Measurements from ENCODE around the gene ANG. TPM values are rescaled to one million over a fixed set of nuclear protein-coding genes. Genes with fewer than 3 reads are reported as not detected.

Gene ANG
- total RNA-seq, 1 experiment from 2014 or later, result 3.2 TPM

DNA sequence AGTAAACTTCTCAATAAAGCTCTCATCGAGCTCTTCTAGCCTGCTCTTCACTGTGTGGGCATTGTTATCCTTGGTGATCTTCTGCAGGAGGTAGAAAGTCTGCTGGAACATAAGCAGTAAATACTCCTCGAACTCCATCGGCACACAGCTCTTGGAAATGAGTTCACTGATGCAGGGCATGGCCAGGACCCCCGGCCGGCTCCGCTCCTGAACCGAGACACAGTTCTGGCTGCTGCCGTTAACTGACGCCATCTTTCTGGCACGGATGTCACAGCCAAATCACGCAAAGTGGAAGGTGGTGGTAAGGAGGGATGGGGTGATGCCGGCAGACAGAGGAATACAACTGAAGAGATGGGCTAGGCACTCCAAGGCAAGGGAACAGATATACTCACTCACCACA is 33.5 kb downstream of the ANG start:
- Histone ChIP-seq H2AFZ (ENCODE audit: low read length) (no peak overlapping the region), H4K5ac (ENCODE audit: insufficient read length, low read depth, low read length) (no peak overlapping the region), H4K8ac (replicated peaks; ENCODE audit: insufficient read length, low read depth, low read length) (no peak overlapping the region), H2BK12ac (ENCODE audit: insufficient read length, low read depth, low read length) (no peak overlapping the region), H3K79me2 (ENCODE audit: insufficient read depth, low read length) (no peaks in the 10 kb centered on the region), H3K9me3 (ENCODE audit: control insufficient read depth, low read depth, low read length) (no peaks in the 10 kb centered on the region), H2BK5ac (ENCODE audit: insufficient read length, low read length) (no peak overlapping the region), H2BK15ac (ENCODE audit: low read depth, low read length) (no peak overlapping the region), H3K27me3 (ENCODE audit: insufficient read depth, low read length) (no peaks in the 10 kb centered on the region), H3K23ac (ENCODE audit: insufficient read length, low read depth, low read length) (no peak overlapping the region), H2BK20ac (ENCODE audit: low read depth, low read length, poor library complexity, severe bottlenecking) (no peak overlapping the region), H2AK5ac (ENCODE audit: insufficient read length, low read length) (no peak overlapping the region), H3K14ac (ENCODE audit: insufficient read depth, low read length) (no peak overlapping the region), H3K4me1 (ENCODE audit: insufficient read depth, low read length) (no peaks in the 10 kb centered on the region), H3K4me2 (ENCODE audit: insufficient read depth, insufficient read length, low read length) (no peak overlapping the region), H3K56ac (ENCODE audit: insufficient read length, low read depth, low read length) (no peak overlapping the region), H3K9ac (ENCODE audit: extremely low read depth, insufficient read length, low read length) (no peak overlapping the region), H3K4ac (ENCODE audit: low read depth, low read length) (no peak overlapping the region), H3K27ac (ENCODE audit: insufficient read length, low read depth, low read length) (no peak overlapping the region), H3K18ac (ENCODE audit: insufficient read length, low read depth, low read length) (no peak overlapping the region), H3K23me2 (ENCODE audit: insufficient read length, low read depth, low read length, poor library complexity, severe bottlenecking) (no peaks in the 10 kb centered on the region), H2BK120ac (ENCODE audit: low read depth, low read length, poor library complexity, severe bottlenecking) (no peak overlapping the region), H3T11ph (ENCODE audit: low read length) (no peak overlapping the region), H4K20me1 (ENCODE audit: control insufficient read depth, insufficient read depth, insufficient read length) (no peaks in the 10 kb centered on the region), H4K91ac (ENCODE audit: insufficient read length, low read depth, low read length) (no peak overlapping the region), H3K79me1 (ENCODE audit: insufficient read depth, low read depth, low read length, poor library complexity, severe bottlenecking) (no peaks in the 10 kb centered on the region)
- no peak for DNase-seq
- peaks cover 0 to 8% of the 10 kb centered on the region in 2 experiments; a peak in 1 of 4 replicates for H3K4me1 Mint-ChIP-seq
- no peak overlapping the region for H3K27ac Mint-ChIP-seq
- peaks cover 0 to 4% of the 10 kb centered on the region in 2 experiments; a peak in 2 of 5 replicates for H3K9me3 Mint-ChIP-seq
- H3K27me3 Mint-ChIP-seq (ENCODE audit: low read depth), result peaks cover 17% of the 10 kb centered on the region
- no peaks in the 10 kb centered on the region for H3K36me3 Mint-ChIP-seq (ENCODE audit: insufficient read depth in 1 of 3, low read depth in 3 of 3)
- no peak overlapping the region for H3K4me3 Mint-ChIP-seq
- TF ChIP-seq, protein P1, sequence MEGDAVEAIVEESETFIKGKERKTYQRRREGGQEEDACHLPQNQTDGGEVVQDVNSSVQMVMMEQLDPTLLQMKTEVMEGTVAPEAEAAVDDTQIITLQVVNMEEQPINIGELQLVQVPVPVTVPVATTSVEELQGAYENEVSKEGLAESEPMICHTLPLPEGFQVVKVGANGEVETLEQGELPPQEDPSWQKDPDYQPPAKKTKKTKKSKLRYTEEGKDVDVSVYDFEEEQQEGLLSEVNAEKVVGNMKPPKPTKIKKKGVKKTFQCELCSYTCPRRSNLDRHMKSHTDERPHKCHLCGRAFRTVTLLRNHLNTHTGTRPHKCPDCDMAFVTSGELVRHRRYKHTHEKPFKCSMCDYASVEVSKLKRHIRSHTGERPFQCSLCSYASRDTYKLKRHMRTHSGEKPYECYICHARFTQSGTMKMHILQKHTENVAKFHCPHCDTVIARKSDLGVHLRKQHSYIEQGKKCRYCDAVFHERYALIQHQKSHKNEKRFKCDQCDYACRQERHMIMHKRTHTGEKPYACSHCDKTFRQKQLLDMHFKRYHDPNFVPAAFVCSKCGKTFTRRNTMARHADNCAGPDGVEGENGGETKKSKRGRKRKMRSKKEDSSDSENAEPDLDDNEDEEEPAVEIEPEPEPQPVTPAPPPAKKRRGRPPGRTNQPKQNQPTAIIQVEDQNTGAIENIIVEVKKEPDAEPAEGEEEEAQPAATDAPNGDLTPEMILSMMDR (conservative IDR thresholded peaks at IDR 0.05), result no peak
- WGBS (ENCODE audit: extremely low coverage, insufficient read length, low lambda C conversion rate), result no CpG with 5 or more reads among the region's 12 CpGs

Data from H9 (cell line).